22Rv1 (cell line): Measurements from ENCODE around the gene SLC9A5.

Source experiments
- CTCF ChIP-seq: fragments of 450-650 bp; IDR thresholded peaks from 2 replicates; pipeline ENCODE4 v1.5.1; 2017; ENCODE audit warnings: mild to moderate bottlenecking
- ZFX ChIP-seq: fragments of 450-650 bp; IDR thresholded peaks from 2 replicates; pipeline ENCODE4 v1.6.1; 2017; ENCODE audit warnings: antibody characterized with exemption, borderline replicate concordance

GRCh38 chr16:67252609-67253497 lies 4.1 kb downstream of the SLC9A5 start:
- TF ChIP-seq CTCF (no peak), ZFX (no peak)
